PC-9 (cell line): Measurements from ENCODE around the gene CHMP4B. TPM values are rescaled to one million over a fixed set of nuclear protein-coding genes. Genes with fewer than 3 reads are reported as not detected.

ENCODE experiments used
- BruUV-seq: library from RNA; stranded (reverse); fragments of 400-500 nt; replicated peaks from 2 replicates; lab custom pipeline; 2021; lab: Mats Ljungman, UMichigan
- CTCF ChIA-PET: fragments of 300-600 bp; sonication (Branson Sonifier 250); formaldehyde crosslinking; loops from one replicate; lab custom pipeline; 2022; ENCODE audit warnings: antibody characterized with exemption; lab: Charles Lee
- POLR2A ChIA-PET: fragments of 300-600 bp; sonication (Branson Sonifier 250); formaldehyde crosslinking; loops from one replicate; lab custom pipeline; 2022; ENCODE audit warnings: antibody characterized with exemption; ENCODE audit not compliant: unreplicated experiment; lab: Charles Lee
- DNase-seq, 2 experiments: peaks; one replicate each; pipeline versions ENCODE4 v3.0.0 to v3.0.0-alpha.2; 2015 to 2022; ENCODE audit warnings: mixed read lengths in 1 of 2
- H2AFZ ChIP-seq: fragments of 200-600 bp; sonication (generic); 2 replicates; pipeline ENCODE4 v1.8.1; 2017; ENCODE audit warnings: antibody characterized with exemption
- H3F3A ChIP-seq: fragments of 200-600 bp; sonication (generic); 2 replicates; pipeline ENCODE4 v1.8.1; 2017; ENCODE audit warnings: antibody characterized with exemption, mild to moderate bottlenecking, low read depth; ENCODE audit not compliant: insufficient read depth
- H3K27ac ChIP-seq: fragments of 200-600 bp; sonication (generic); 2 replicates; pipeline ENCODE4 v1.6.1; 2016; ENCODE audit warnings: mixed run types
- H3K27me3 ChIP-seq: fragments of 200-600 bp; sonication (generic); 2 replicates; pipeline ENCODE4 v1.6.1; 2016; ENCODE audit warnings: low read depth, mixed run types; ENCODE audit not compliant: insufficient read depth
- H3K36me3 ChIP-seq: fragments of 200-600 bp; sonication (generic); 2 replicates; pipeline ENCODE4 v1.6.1; 2016; ENCODE audit warnings: low read depth, mixed run types
- H3K4me1 ChIP-seq: fragments of 200-600 bp; sonication (generic); replicated peaks from 2 replicates; pipeline ENCODE4 v1.6.1; 2016; ENCODE audit warnings: mixed run types; ENCODE audit not compliant: insufficient read depth
- H3K4me2 ChIP-seq: fragments of 200-600 bp; sonication (generic); 2 replicates; pipeline ENCODE4 v1.6.1; 2017; ENCODE audit warnings: mixed run types
- H3K4me3 ChIP-seq: fragments of 200-600 bp; sonication (generic); 2 replicates; pipeline ENCODE4 v1.6.1; 2016; ENCODE audit warnings: mixed run types
- H3K79me2 ChIP-seq: fragments of 200-600 bp; sonication (generic); 2 replicates; pipeline ENCODE4 v1.6.1; 2017; ENCODE audit warnings: low read depth, mixed run types
- H3K9me2 ChIP-seq: fragments of 200-600 bp; sonication (generic); 2 replicates; pipeline ENCODE4 v1.8.1; 2017; ENCODE audit warnings: mild to moderate bottlenecking; ENCODE audit not compliant: insufficient read depth
- H3K9me3 ChIP-seq: fragments of 200-600 bp; sonication (generic); 2 replicates; pipeline ENCODE4 v1.8.1; 2016; ENCODE audit warnings: low read depth; ENCODE audit not compliant: insufficient read depth
- H4K20me1 ChIP-seq: fragments of 200-600 bp; sonication (generic); 2 replicates; pipeline ENCODE4 v1.8.1; 2017; ENCODE audit not compliant: insufficient read depth
- CTCF ChIP-seq: fragments of 200-600 bp; sonication (generic); conservative IDR thresholded peaks from 2 replicates; pipeline ENCODE4 v1.6.1; 2017; ENCODE audit warnings: mixed run types, antibody characterized with exemption, mild to moderate bottlenecking, moderate library complexity
- EZH2 ChIP-seq: fragments of 200-600 bp; sonication (generic); IDR thresholded peaks from 2 replicates; pipeline ENCODE4 v1.8.0; 2017; ENCODE audit warnings: antibody characterized with exemption, low read depth
- intact Hi-C: fragments of 100-400 bp; cut with micrococcal nuclease; formaldehyde crosslinking; loops from one replicate; pipeline ENCODE4 v1.10.0; 2022; ENCODE audit not compliant: unreplicated experiment
- total RNA-seq: library from RNA; stranded (reverse); gene quantifications from 2 replicates; pipeline ENCODE4 v1.2.3, GENCODE V29; 2021

The CHMP4B gene
- total RNA-seq, 1 experiment from 2014 or later, result 180 TPM

GRCh38 chr20:33830371-33830770 lies 19.2 kb downstream of the CHMP4B start:
- peaks cover 94% of the 10 kb centered on the region for H4K20me1 ChIP-seq

GRCh38 chr20:33832103-33832804 lies 21.1 kb downstream of the CHMP4B start:
- intact Hi-C loops, result no loop called here
- TF ChIP-seq EZH2 (no peak), CTCF (no peak)
- POLR2A ChIA-PET, result no interaction called here
- Histone ChIP-seq H4K20me1 (peaks cover 93% of the 10 kb centered on the region), H3K27ac (no peak overlapping the region), H3F3A (peaks cover 26% of the 10 kb centered on the region), H3K36me3 (peaks cover 7% of the 10 kb centered on the region; the same call in 1 of the 2 replicates), H3K9me2 (no peaks in the 10 kb centered on the region), H3K27me3 (no peaks in the 10 kb centered on the region), H3K79me2 (peaks cover 100% of the 10 kb centered on the region), H3K9me3 (no peaks in the 10 kb centered on the region), H3K4me1 (0 out of 2 replicates have a peak, but pooled peaks cover 3% of the 10 kb centered on the region), H3K4me3 (no peak overlapping the region), H2AFZ (no peak overlapping the region), H3K4me2 (no peak overlapping the region)
- no peak for DNase-seq
- CTCF ChIA-PET, result no interaction called here
- no TSS peak for BruUV-seq

More at GRCh38 chr20:33830371-33830770, 19.2 kb downstream of the CHMP4B start:
- H3K36me3 ChIP-seq, result peaks cover 13% of the 10 kb centered on the region
- no peaks in the 10 kb centered on the region for H3K9me3 ChIP-seq
- BruUV-seq, result no TSS peak
- CTCF ChIA-PET, result no interaction called here
- DNase-seq, result no peak
- TF ChIP-seq EZH2 (no peak), CTCF (no peak)
- H3K9me2 ChIP-seq, result no peaks in the 10 kb centered on the region
- intact Hi-C loops, result no loop called here
- peaks cover 13% of the 10 kb centered on the region for H3K4me1 ChIP-seq
- H3F3A ChIP-seq, result peaks cover 26% of the 10 kb centered on the region
- no peak overlapping the region for H3K4me2 ChIP-seq
- no peak overlapping the region for H2AFZ ChIP-seq
- no peaks in the 10 kb centered on the region for H3K27me3 ChIP-seq
- peaks cover 100% of the 10 kb centered on the region for H3K79me2 ChIP-seq
- no peak overlapping the region for H3K4me3 ChIP-seq
- peak overlapping the region; percentile 0; the same call in 1 of the 2 replicates for H3K27ac ChIP-seq
- POLR2A ChIA-PET, result interaction anchor here (0.5 kb wide), 1 partner anchor 305 kb away, joined by 3 read pairs; no protein-coding TSS in a partner anchor

GRCh38 chr20:33833333-33833732 lies 22.2 kb downstream of the CHMP4B start:
- no peak overlapping the region for H3K4me3 ChIP-seq
- peaks cover 100% of the 10 kb centered on the region for H3K79me2 ChIP-seq
- H3K36me3 ChIP-seq, result 0 out of 2 replicates have a peak, but pooled peaks cover 7% of the 10 kb centered on the region
- POLR2A ChIA-PET, result interaction anchor here (0.6 kb wide), 1 partner anchor 39 kb away, joined by 3 read pairs; no protein-coding TSS in a partner anchor
- no peak for TF ChIP-seq CTCF
- TF ChIP-seq EZH2, result no peak
- no peak overlapping the region for H3K4me2 ChIP-seq
- intact Hi-C loops, result no loop called here
- H3K27ac ChIP-seq, result no peak overlapping the region
- no peaks in the 10 kb centered on the region for H3K9me3 ChIP-seq
- CTCF ChIA-PET, result interaction anchor here (0.5 kb wide), 1 partner anchor 316 kb away, joined by 6 read pairs; no protein-coding TSS in a partner anchor
- BruUV-seq, result no TSS peak
- peaks cover 26% of the 10 kb centered on the region for H3F3A ChIP-seq
- 0 out of 2 replicates have a peak, but pooled peaks cover 13% of the 10 kb centered on the region for H3K4me1 ChIP-seq
- peaks cover 93% of the 10 kb centered on the region for H4K20me1 ChIP-seq
- no peak overlapping the region for H2AFZ ChIP-seq
- no peak for DNase-seq
- no peaks in the 10 kb centered on the region for H3K27me3 ChIP-seq
- no peaks in the 10 kb centered on the region for H3K9me2 ChIP-seq
